GM20000 (cell line): ENCODE measurements around the gene AFF3.

Experiments used
- DNase-seq: peaks from one replicate; pipeline ENCODE4 v3.0.0; 2012; ENCODE audit warnings: low spot score
- CTCF ChIP-seq: IDR thresholded peaks from 2 replicates; pipeline ENCODE4 v1.5.1; 2012; ENCODE audit warnings: mild to moderate bottlenecking, control low read depth; ENCODE audit errors: extremely low read depth, missing control alignments

AFF3 gene

GRCh38 chr2:99868260-99868659 is 274.1 kb downstream of the AFF3 start:
- TF ChIP-seq CTCF = no peak
- no peak for DNase-seq

GRCh38 chr2:99867770-99868169 is 274.6 kb downstream of the AFF3 start:
- no peak for TF ChIP-seq CTCF
- no peak for DNase-seq

DNA sequence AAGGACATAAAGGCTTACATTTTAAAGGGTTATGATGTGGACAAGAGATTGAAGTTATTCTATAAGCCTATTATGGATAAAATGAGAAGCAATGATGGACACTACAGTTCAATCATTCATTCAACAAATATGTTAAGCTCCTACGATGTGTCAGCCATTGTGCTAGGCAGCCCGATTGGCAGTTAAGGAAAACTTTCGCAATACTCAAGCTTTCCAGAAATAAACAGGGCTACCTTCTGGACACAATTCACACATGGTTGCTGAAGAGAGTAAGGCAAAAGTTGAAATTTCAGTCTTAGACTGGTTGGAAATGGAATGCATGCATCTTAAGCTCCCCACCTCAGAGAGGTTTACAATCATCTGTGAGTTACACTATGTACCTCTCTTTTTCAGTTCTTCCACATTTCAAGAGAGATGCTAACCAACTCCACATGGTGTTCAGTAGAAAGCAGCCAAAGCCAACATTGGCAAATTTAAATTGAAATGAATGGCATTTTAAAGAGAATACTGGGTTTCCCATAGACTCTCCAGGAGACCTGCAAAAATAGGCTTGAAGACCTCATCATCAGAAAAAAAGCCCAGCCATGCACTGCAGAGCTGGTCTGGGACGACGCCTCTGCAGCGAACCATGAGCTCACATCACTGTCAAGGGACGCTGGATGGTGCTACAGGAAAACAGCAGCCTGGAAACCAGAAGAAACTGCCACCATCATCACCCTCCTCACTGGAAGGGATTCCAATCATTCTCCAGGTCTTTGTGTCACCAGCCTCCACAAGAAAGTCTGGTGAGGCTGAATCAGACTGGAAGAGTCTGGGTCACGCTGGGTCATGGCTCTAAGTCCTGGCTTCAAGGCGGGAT is 276.3 kb downstream of the AFF3 start:
- DNase-seq = no peak
- TF ChIP-seq CTCF = no peak

- TF ChIP-seq CTCF = no peak
- no peak for DNase-seq
Observed at GRCh38 chr2:99864561-99865553, 277.5 kb downstream of the AFF3 start.

DNA sequence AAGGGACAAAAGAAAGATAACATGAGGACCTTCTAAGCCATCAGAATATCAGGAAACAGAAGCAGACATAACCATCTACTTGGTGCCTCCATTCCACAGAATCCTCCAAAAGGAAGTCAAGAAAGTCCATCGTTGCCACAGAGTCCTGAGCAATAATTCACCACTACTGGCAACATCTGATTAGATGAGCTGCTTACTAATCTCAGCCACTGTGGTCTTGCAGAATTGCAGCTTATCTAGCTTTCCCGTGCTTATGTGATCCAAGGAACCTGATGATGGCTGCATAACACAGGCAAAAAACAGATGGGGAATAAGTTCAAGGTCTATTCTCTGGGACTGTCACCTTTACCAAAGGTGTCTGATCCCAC is 278.5 kb downstream of the AFF3 start:
- no peak for DNase-seq
- no peak for TF ChIP-seq CTCF

DNA sequence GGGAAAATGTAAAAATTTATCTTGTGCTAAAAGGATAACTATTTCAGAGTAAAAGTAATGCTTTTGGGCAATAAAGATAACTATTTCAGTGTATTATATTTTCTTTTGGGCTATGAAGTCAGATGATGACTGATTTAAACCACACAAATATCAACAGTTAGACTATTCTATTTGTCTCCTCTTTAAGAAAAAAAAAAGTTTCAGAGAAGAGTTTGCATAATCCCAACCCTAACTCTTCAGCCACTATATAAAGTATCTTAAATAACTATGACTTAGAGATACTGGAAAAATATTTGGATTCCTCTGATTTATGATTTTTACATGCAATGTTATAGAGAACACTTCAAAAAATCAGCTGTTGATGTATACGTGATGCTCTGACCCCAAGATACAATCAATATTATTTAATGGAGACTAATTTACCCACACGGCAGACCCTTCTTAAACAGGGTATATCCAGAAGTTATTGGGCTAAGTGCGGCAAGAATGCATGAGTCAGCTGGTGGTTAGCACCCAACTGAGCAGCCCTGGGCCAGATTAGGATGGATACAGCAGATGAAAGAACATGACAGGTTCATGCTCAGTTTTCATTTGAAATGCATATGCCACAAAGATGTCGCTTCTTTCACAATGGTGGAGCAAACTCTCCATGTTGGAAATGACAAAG is 279.0 kb downstream of the AFF3 start:
- no peak for TF ChIP-seq CTCF
- no peak for DNase-seq
